ENCODE data around the gene TH. TPM values are rescaled to one million over a fixed set of nuclear protein-coding genes. Genes with fewer than 3 reads are reported as not detected.

The TH gene
- total RNA-seq, 1 experiment from 2014 or later: not detected

DNA sequence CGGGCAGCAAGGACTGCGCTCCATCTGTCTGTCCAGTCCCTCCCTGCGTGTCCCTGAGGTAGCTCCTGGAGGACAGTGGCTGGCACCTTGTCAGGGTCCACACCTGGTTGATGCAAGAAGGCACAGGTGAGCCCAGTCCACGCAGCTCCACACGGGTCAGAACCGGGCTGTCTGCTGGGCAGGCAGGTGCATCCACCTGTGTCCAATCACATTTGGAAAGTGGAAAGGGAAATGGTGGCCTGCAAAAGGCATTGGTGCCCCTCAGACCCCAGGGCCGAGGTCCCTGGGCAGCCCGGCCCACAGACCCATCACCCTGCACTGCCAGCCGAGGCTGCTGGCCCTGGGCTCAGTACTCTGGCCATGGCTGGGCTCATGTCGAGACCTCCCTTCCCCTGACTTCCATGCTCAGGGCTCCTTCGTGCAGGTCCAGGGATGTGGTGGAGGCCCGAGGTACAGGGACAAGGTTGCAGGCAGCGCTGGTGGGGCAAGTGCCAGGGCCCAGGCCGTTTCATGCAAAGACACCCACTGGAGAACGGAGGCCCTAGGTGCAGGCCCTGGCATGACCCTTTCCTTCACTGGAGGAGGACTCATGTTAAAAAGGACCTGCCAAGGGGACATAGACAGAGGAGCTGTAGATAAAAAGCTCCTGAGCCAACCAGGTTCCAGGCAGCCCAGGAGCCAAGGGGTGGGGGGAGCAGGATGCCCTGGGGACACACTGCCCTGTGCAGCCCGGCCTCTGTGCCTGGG lies 38.9 kb upstream of the TH start:
- Histone ChIP-seq H3K4me1 (peaks cover 85% of the 10 kb centered on the region), H3K4me3 (ENCODE audit: low read depth, low read length) (no peak overlapping the region), H3K9me3 (no peaks in the 10 kb centered on the region), H3K36me3 (ENCODE audit: control insufficient read depth, insufficient read depth, low read length) (no peaks in the 10 kb centered on the region), H3K27me3 (replicated peaks; ENCODE audit: control insufficient read depth, insufficient read depth, low read length) (no peaks in the 10 kb centered on the region)
- ChIA-PET POLR2A (interaction anchor here (0.6 to 1.7 kb wide), 11 partner anchors 8 to 1684 kb away, joined by 3 to 26 read pairs (median 4); partner anchors contain the start of genes ASCL2, DUSP8, IGF2 and TSSC4), CTCF (interaction anchor here (0.8 to 4.4 kb wide), 12 partner anchors 8 to 93 kb away, joined by 3 to 37 read pairs (median 6); no protein-coding TSS in a partner anchor)
- H3K27ac Mint-ChIP-seq (ENCODE audit: unreplicated experiment): peak overlapping the region; percentile 75
- BruUV-seq (replicated peaks): TSS peak; percentile 80
- H3K36me3 Mint-ChIP-seq (ENCODE audit: insufficient read depth, unreplicated experiment): peaks cover 41% of the 10 kb centered on the region
- no peaks in the 10 kb centered on the region for H3K27me3 Mint-ChIP-seq (ENCODE audit: insufficient read depth, unreplicated experiment)
- no peak for TF ChIP-seq CTCF (IDR thresholded peaks at IDR 0.05; ENCODE audit: insufficient read depth in 1 of 2, low read depth in 1 of 2, low read length in 1 of 2, severe bottlenecking in 1 of 2, unreplicated experiment in 1 of 2)
- H3K9me3 Mint-ChIP-seq (ENCODE audit: unreplicated experiment): no peaks in the 10 kb centered on the region
- DNase-seq: peak in 1 of 2 experiments; percentile 48
- intact Hi-C loops (cut with micrococcal nuclease; ENCODE audit: unreplicated experiment): loop anchor here (1.0 kb wide), 1 partner anchor 7 kb away; no protein-coding TSS in a partner anchor
- peak overlapping the region; percentile 40 for H3K4me3 Mint-ChIP-seq (ENCODE audit: unreplicated experiment)
- peaks cover 62% of the 10 kb centered on the region for H3K4me1 Mint-ChIP-seq (ENCODE audit: low read depth, unreplicated experiment)

- peaks cover 82% of the 10 kb centered on the region for H3K4me1 ChIP-seq
- DNase-seq: no peak
- POLR2A ChIA-PET: interaction anchor here (0.6 to 1.5 kb wide), 2 partner anchors 60 to 570 kb away, joined by 4 to 5 read pairs; partner anchors contain the start of gene ASCL2
- H3K4me3 ChIP-seq (ENCODE audit: low read depth, low read length): no peak overlapping the region
- H3K27me3 ChIP-seq (replicated peaks; ENCODE audit: control insufficient read depth, insufficient read depth, low read length): no peaks in the 10 kb centered on the region
- CTCF ChIA-PET: interaction anchor here (0.9 to 4.4 kb wide), 5 partner anchors 12 to 89 kb away, joined by 3 to 37 read pairs (median 4); no protein-coding TSS in a partner anchor
- Mint-ChIP-seq H3K36me3 (ENCODE audit: insufficient read depth, unreplicated experiment) (peaks cover 46% of the 10 kb centered on the region), H3K4me3 (ENCODE audit: unreplicated experiment) (peak overlapping the region; percentile 40), H3K27me3 (ENCODE audit: insufficient read depth, unreplicated experiment) (no peaks in the 10 kb centered on the region), H3K27ac (ENCODE audit: unreplicated experiment) (peak overlapping the region; percentile 75), H3K4me1 (ENCODE audit: low read depth, unreplicated experiment) (peaks cover 64% of the 10 kb centered on the region), H3K9me3 (ENCODE audit: unreplicated experiment) (no peaks in the 10 kb centered on the region)
- intact Hi-C loops (cut with micrococcal nuclease; ENCODE audit: unreplicated experiment): loop anchor here (10.0 kb wide), 1 partner anchor 705 kb away; no protein-coding TSS in a partner anchor
- no peaks in the 10 kb centered on the region for H3K9me3 ChIP-seq
- H3K36me3 ChIP-seq (ENCODE audit: control insufficient read depth, insufficient read depth, low read length): no peaks in the 10 kb centered on the region
- no TSS peak for BruUV-seq (replicated peaks)
- TF ChIP-seq CTCF (IDR thresholded peaks at IDR 0.05; ENCODE audit: insufficient read depth in 1 of 2, low read depth in 1 of 2, low read length in 1 of 2, severe bottlenecking in 1 of 2, unreplicated experiment in 1 of 2): no peak
Observed at GRCh38 chr11:2209900-2210321, 38.3 kb upstream of the TH start.

- POLR2A ChIA-PET: interaction anchor here (0.6 to 1.5 kb wide), 3 partner anchors 61 to 569 kb away, joined by 3 to 5 read pairs (median 4); partner anchors contain the start of gene ASCL2
- BruUV-seq (replicated peaks): no TSS peak
- intact Hi-C loops (cut with micrococcal nuclease; ENCODE audit: unreplicated experiment): loop anchor here (10.0 kb wide), 1 partner anchor 705 kb away; no protein-coding TSS in a partner anchor
- Mint-ChIP-seq H3K4me3 (ENCODE audit: unreplicated experiment) (no peak overlapping the region), H3K36me3 (ENCODE audit: insufficient read depth, unreplicated experiment) (peaks cover 48% of the 10 kb centered on the region), H3K27ac (ENCODE audit: unreplicated experiment) (peak overlapping the region; percentile 75), H3K9me3 (ENCODE audit: unreplicated experiment) (no peaks in the 10 kb centered on the region), H3K27me3 (ENCODE audit: insufficient read depth, unreplicated experiment) (no peaks in the 10 kb centered on the region), H3K4me1 (ENCODE audit: low read depth, unreplicated experiment) (peaks cover 64% of the 10 kb centered on the region)
- peaks cover 82% of the 10 kb centered on the region for H3K4me1 ChIP-seq
- DNase-seq: peak in 1 of 2 experiments; percentile 44
- no peaks in the 10 kb centered on the region for H3K36me3 ChIP-seq (ENCODE audit: control insufficient read depth, insufficient read depth, low read length)
- H3K4me3 ChIP-seq (ENCODE audit: low read depth, low read length): no peak overlapping the region
- H3K27me3 ChIP-seq (replicated peaks; ENCODE audit: control insufficient read depth, insufficient read depth, low read length): no peaks in the 10 kb centered on the region
- H3K9me3 ChIP-seq: no peaks in the 10 kb centered on the region
- CTCF ChIA-PET: interaction anchor here (0.9 to 4.4 kb wide), 6 partner anchors 12 to 90 kb away, joined by 3 to 37 read pairs (median 5); partner anchors contain the start of gene ASCL2
- no peak for TF ChIP-seq CTCF (IDR thresholded peaks at IDR 0.05; ENCODE audit: insufficient read depth in 1 of 2, low read depth in 1 of 2, low read length in 1 of 2, severe bottlenecking in 1 of 2, unreplicated experiment in 1 of 2)
Observed at GRCh38 chr11:2209370-2209801, 37.8 kb upstream of the TH start.
